ENCODE data around the gene FGFR3. TPM values are rescaled to one million over a fixed set of nuclear protein-coding genes. Genes with fewer than 3 reads are reported as not detected.

The FGFR3 gene
- polyA plus RNA-seq, 1 of the 3 experiments (the other 2 are of a cell fraction) = 1.1 TPM

DNA sequence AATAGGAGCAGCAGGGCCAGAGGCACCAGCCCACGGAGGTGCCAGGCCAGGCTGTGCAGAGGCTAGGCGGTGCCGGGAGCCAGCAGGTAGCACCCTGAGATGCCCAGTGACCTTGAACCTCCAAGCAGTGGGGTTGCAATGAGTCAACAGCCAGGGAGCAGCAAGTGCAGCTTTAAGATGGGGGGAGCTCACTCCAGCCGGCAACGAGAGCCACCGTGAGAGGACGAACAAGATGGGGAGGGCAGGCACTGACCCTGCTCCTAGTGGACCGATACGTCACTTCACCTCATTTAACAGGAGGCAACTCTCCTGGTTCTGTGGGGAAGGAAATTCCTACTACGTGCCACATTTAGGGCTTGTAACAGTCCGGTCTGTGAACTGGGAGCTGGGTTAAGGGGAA lies 58.1 kb downstream of the FGFR3 start (continued):
- no peak for TF ChIP-seq MEF2A (IDR thresholded peaks at IDR 0.05; ENCODE audit: borderline replicate concordance, low read depth)

DNA sequence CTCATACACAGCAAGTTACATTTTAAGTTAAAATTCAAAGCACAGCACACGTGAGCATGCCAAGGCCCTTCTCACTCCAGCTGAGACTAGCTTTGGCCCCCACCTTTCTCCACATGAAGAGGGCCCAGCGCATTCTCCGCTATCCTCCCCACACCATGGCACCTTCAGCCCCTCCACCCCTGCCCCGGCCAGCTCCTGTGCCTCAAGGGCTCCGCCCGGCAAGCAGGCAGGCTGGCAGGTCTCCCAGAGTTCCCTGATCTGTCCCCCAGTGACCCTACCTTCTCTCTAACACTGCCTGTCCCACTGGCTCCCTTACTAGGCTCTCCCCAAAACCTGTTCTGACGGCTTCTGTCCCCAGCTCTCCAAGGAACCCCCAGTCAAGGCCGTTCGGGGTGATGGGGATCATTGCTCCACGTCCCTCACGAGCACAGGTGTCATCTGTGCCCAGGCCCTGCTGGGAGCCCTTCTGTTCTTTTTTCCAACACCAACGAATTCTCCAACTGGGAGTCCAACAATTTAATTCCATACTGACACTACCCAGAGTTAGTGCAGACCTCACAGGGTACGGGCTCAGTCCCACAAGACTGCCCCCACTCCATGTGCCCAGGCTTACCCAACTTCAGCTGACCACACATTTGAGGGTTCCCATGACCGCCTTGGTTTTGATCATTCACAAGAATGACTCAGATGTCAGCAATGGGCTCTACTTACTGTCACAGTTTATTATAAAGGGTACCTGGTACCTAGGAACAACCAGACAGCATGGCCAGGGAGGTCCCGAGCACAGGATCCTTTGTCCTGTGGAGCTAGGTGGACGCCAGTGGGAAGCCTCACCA lies 58.7 kb downstream of the FGFR3 start:
- Histone ChIP-seq H3K9me2 (no peaks in the 10 kb centered on the region), H3K27me3 (ENCODE audit: insufficient read depth) (no peaks in the 10 kb centered on the region), H3K4me3 (ENCODE audit: low read depth in 2 of 2, low read length in 1 of 2) (no peak overlapping the region), H4K20me1 (ENCODE audit: insufficient read depth) (peaks cover 48% of the 10 kb centered on the region), H3K9me3 (no peaks in the 10 kb centered on the region), H3K4me2 (no peak overlapping the region), H3F3A (replicated peaks; ENCODE audit: insufficient read depth) (peaks cover 12% of the 10 kb centered on the region), H3K4me1 (ENCODE audit: control insufficient read depth in 1 of 2, insufficient read depth in 2 of 2, low read depth in 1 of 2, low read length in 1 of 2) (no peaks in the 10 kb centered on the region; a peak in 1 of 4 replicates), H3K27ac (ENCODE audit: low read depth in 2 of 2, low read length in 1 of 2) (no peak overlapping the region), H3K36me3 (replicated peaks in 1 of 2; ENCODE audit: control insufficient read depth in 1 of 2, insufficient read depth in 2 of 2, low read length in 1 of 2) (peaks cover 2 to 9% of the 10 kb centered on the region in 2 experiments), H2AFZ (ENCODE audit: low read depth) (no peak overlapping the region), H3K9ac (no peak overlapping the region), H3K79me2 (ENCODE audit: insufficient read depth) (peaks cover 82% of the 10 kb centered on the region)
- TF ChIP-seq, protein P1, sequence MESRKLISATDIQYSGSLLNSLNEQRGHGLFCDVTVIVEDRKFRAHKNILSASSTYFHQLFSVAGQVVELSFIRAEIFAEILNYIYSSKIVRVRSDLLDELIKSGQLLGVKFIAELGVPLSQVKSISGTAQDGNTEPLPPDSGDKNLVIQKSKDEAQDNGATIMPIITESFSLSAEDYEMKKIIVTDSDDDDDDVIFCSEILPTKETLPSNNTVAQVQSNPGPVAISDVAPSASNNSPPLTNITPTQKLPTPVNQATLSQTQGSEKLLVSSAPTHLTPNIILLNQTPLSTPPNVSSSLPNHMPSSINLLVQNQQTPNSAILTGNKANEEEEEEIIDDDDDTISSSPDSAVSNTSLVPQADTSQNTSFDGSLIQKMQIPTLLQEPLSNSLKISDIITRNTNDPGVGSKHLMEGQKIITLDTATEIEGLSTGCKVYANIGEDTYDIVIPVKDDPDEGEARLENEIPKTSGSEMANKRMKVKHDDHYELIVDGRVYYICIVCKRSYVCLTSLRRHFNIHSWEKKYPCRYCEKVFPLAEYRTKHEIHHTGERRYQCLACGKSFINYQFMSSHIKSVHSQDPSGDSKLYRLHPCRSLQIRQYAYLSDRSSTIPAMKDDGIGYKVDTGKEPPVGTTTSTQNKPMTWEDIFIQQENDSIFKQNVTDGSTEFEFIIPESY (IDR thresholded peaks at IDR 0.05; ENCODE audit: borderline replicate concordance, low read depth) = no peak
- TF ChIP-seq GATA2 (CRISPR knock-in tag; IDR thresholded peaks at IDR 0.05) = no peak
- WGBS (ENCODE audit: low lambda C conversion rate) = 87% methylated on average over 15 of the region's 16 CpGs
- CTCF ChIA-PET = interaction anchor here (1.0 to 2.2 kb wide), 2 partner anchors 24 to 47 kb away, joined by 3 to 13 read pairs; no protein-coding TSS in a partner anchor
- DNase-seq = no peak
- POLR2A ChIA-PET = no interaction called here

DNA sequence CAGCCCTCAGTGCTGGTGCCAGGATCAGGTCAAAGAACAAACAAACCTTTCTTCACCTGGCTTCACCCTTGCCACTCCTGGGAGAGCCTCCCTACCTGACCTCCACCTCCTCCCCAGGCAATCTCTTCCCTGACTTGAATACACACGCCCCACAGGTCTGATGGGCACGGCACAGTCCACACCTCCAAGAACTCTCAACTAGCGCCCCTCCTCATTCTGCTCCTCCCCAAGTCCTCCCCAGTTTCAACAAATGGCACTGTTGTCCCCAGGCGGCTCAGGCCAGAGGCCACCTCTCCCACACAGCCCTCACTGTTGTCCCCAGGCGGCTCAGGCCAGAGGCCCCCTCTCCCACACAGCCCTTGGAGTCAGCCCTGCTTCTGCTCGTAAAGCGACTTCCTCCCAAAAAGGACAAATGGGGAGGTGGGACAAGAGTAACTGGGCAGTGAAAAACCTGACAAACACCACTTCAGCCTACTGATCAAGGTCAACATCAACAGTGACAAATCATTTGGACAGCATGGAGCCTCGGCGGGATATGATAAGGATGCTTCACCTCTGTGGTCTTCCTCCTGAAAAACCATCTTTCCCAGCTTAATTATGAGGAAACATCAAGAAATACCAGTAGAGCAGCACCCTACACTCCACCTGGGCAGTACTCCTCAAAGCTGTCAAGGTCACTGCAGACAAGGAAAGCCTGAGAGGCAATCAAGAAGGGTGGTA lies 60.0 kb downstream of the FGFR3 start:
- Histone ChIP-seq H3K36me3 (replicated peaks in 1 of 2; ENCODE audit: control insufficient read depth in 1 of 2, insufficient read depth in 2 of 2, low read length in 1 of 2) (peaks cover 2 to 4% of the 10 kb centered on the region in 2 experiments), H3K9me2 (no peaks in the 10 kb centered on the region), H3K9me3 (no peaks in the 10 kb centered on the region), H3K79me2 (ENCODE audit: insufficient read depth) (peaks cover 88% of the 10 kb centered on the region), H4K20me1 (ENCODE audit: insufficient read depth) (peaks cover 48% of the 10 kb centered on the region), H3K4me2 (no peak overlapping the region), H3K27ac (ENCODE audit: low read depth in 2 of 2, low read length in 1 of 2) (no peak overlapping the region), H3K9ac (no peak overlapping the region), H2AFZ (ENCODE audit: low read depth) (no peak overlapping the region), H3K27me3 (ENCODE audit: insufficient read depth) (no peaks in the 10 kb centered on the region), H3F3A (replicated peaks; ENCODE audit: insufficient read depth) (peaks cover 12% of the 10 kb centered on the region), H3K4me3 (ENCODE audit: low read depth in 2 of 2, low read length in 1 of 2) (no peak overlapping the region), H3K4me1 (ENCODE audit: control insufficient read depth in 1 of 2, insufficient read depth in 2 of 2, low read depth in 1 of 2, low read length in 1 of 2) (peaks cover 0 to 12% of the 10 kb centered on the region in 2 experiments; a peak in 1 of 4 replicates)
- POLR2A ChIA-PET = no interaction called here
- WGBS (ENCODE audit: low lambda C conversion rate) = 89% methylated on average over 9 of the region's 9 CpGs
- no peak for DNase-seq
- CTCF ChIA-PET = interaction anchor here (5.0 kb wide), 1 partner anchor 47 kb away, joined by 25 read pairs; no protein-coding TSS in a partner anchor
- TF ChIP-seq EZH2phosphoT487 (IDR thresholded peaks at IDR 0.05; ENCODE audit: borderline replicate concordance, low read depth) = no peak
- no peak for TF ChIP-seq FOSL2 (IDR thresholded peaks at IDR 0.05; ENCODE audit: borderline replicate concordance, low read depth)
- TF ChIP-seq, protein P1 (IDR thresholded peaks at IDR 0.05; ENCODE audit: borderline replicate concordance, low read depth) = no peak
- TF ChIP-seq RXRA (IDR thresholded peaks at IDR 0.05; ENCODE audit: borderline replicate concordance, low read depth) = no peak
- TF ChIP-seq POLR2AphosphoS5 (IDR thresholded peaks at IDR 0.05; ENCODE audit: low read depth, low read length) = no peak
- no peak for TF ChIP-seq RFX5 (IDR thresholded peaks at IDR 0.05; ENCODE audit: low read length)
- TF ChIP-seq, protein P2, sequence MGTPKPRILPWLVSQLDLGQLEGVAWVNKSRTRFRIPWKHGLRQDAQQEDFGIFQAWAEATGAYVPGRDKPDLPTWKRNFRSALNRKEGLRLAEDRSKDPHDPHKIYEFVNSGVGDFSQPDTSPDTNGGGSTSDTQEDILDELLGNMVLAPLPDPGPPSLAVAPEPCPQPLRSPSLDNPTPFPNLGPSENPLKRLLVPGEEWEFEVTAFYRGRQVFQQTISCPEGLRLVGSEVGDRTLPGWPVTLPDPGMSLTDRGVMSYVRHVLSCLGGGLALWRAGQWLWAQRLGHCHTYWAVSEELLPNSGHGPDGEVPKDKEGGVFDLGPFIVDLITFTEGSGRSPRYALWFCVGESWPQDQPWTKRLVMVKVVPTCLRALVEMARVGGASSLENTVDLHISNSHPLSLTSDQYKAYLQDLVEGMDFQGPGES (IDR thresholded peaks at IDR 0.05; ENCODE audit: low read depth, low read length) = no peak
- TF ChIP-seq SIN3A (IDR thresholded peaks at IDR 0.05; ENCODE audit: borderline replicate concordance, low read depth, low read length) = no peak
- TF ChIP-seq, protein P3, sequence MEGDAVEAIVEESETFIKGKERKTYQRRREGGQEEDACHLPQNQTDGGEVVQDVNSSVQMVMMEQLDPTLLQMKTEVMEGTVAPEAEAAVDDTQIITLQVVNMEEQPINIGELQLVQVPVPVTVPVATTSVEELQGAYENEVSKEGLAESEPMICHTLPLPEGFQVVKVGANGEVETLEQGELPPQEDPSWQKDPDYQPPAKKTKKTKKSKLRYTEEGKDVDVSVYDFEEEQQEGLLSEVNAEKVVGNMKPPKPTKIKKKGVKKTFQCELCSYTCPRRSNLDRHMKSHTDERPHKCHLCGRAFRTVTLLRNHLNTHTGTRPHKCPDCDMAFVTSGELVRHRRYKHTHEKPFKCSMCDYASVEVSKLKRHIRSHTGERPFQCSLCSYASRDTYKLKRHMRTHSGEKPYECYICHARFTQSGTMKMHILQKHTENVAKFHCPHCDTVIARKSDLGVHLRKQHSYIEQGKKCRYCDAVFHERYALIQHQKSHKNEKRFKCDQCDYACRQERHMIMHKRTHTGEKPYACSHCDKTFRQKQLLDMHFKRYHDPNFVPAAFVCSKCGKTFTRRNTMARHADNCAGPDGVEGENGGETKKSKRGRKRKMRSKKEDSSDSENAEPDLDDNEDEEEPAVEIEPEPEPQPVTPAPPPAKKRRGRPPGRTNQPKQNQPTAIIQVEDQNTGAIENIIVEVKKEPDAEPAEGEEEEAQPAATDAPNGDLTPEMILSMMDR (IDR thresholded peaks at IDR 0.05) = no peak
- TF ChIP-seq NRF1 (IDR thresholded peaks at IDR 0.05; ENCODE audit: low read depth, low read length) = no peak
- TF ChIP-seq FOXM1 (IDR thresholded peaks at IDR 0.05; ENCODE audit: low read depth) = no peak
- no peak for TF ChIP-seq ELF1 (IDR thresholded peaks at IDR 0.05)
- TF ChIP-seq EP300 (IDR thresholded peaks at IDR 0.05; ENCODE audit: borderline replicate concordance in 1 of 2, low read depth in 1 of 2, low read length in 1 of 2) = no peak
- TF ChIP-seq GATA2 (CRISPR knock-in tag; IDR thresholded peaks at IDR 0.05) = no peak

Measured in SK-N-SH (cell line).